Heart left ventricle (tissue), 16 donors: Measurements from ENCODE around the gene SUPT6H. TPM values are rescaled to one million over a fixed set of nuclear protein-coding genes. Genes with fewer than 3 reads are reported as not detected.

Experiments
- ATAC-seq, 4 donors: fragments of 200-7000 bp; cut with Tn5 transposase; one replicate each; pipeline ENCODE4 v1.9.1; 2020 to 2022; ENCODE audit warnings: moderate library complexity in 4 of 4, mild to moderate bottlenecking in 3 of 4, moderate number of reproducible peaks in 1 of 4
- DNase-seq, 5 donors: peaks; one replicate each; pipeline ENCODE4 v3.0.0-alpha.2; 2020
- H3K27ac ChIP-seq, 12 donors: fragments of 200-600 bp; sonication (generic) in 4 of 12; one replicate each; pipeline versions ENCODE4 v1.5.0 to v1.8.0; 2016 to 2022; ENCODE audit warnings: mild to moderate bottlenecking in 2 of 12
- H3K27me3 ChIP-seq, 9 donors: fragments of 200-600 bp; sonication (generic) in 2 of 9; one replicate each; pipeline versions ENCODE4 v1.5.1 to v1.8.0; 2016 to 2022; ENCODE audit warnings: mild to moderate bottlenecking in 3 of 9
- H3K36me3 ChIP-seq, 9 donors: fragments of 200-600 bp; sonication (generic) in 2 of 9; one replicate each; pipeline versions ENCODE4 v1.5.0 to v1.8.0; 2018 to 2022; ENCODE audit warnings: mild to moderate bottlenecking in 2 of 9
- H3K4me1 ChIP-seq, 12 donors: fragments of 200-600 bp; sonication (generic) in 4 of 12; one replicate each; pipeline versions ENCODE4 v1.5.0 to v1.8.0; 2016 to 2022; ENCODE audit warnings: mild to moderate bottlenecking in 3 of 12
- H3K4me3 ChIP-seq, 12 donors: fragments of 200-600 bp; sonication (generic) in 4 of 12; one replicate each; pipeline versions ENCODE4 v1.5.0 to v1.8.0; 2017 to 2022; ENCODE audit warnings: mild to moderate bottlenecking in 9 of 12, moderate library complexity in 4 of 12
- H3K9me3 ChIP-seq, 12 donors: fragments of 200-600 bp; sonication (generic) in 4 of 12; one replicate each; pipeline versions ENCODE4 v1.5.0 to v1.8.0; 2016 to 2022; ENCODE audit warnings: mild to moderate bottlenecking in 1 of 12
- CTCF ChIP-seq, 12 donors: fragments of 200-600 bp; sonication (generic) in 4 of 12; IDR thresholded peaks; one replicate each; pipeline versions ENCODE4 v1.5.0 to v1.8.0; 2018 to 2022; ENCODE audit warnings: antibody characterized with exemption in 12 of 12, mild to moderate bottlenecking in 5 of 12
- POLR2A ChIP-seq, 2 donors: fragments of 450-650 bp; IDR thresholded peaks; one replicate each; pipeline ENCODE4 v1.6.1; 2017; ENCODE audit warnings: antibody characterized with exemption in 2 of 2, mild to moderate bottlenecking in 2 of 2, moderate library complexity in 2 of 2
- WGBS, 4 donors: extraction: QIAGEN DNeasy Blood & Tissue Kit in 2 of 4; methylation state at CpG; one replicate each; pipeline versions ENCODE4 v1.1.5 to v1.1.7; 2013 to 2018; 5-methylcytosine and 5-hydroxymethylcytosine counted together
- intact Hi-C, 10 donors: fragments of 100-400 bp; cut with DNase I; formaldehyde crosslinking; loops; one replicate each; pipeline versions ENCODE4 v1.11.1 to v1.14.2; 2022
- polyA plus RNA-seq, 2 donors: library from polyadenylated mRNA; stranded (reverse); fragments of 200-250 nt; gene quantifications; one replicate each; pipeline ENCODE4 v1.2.3, GENCODE V29; 2013
- total RNA-seq, 9 donors: library from RNA; depleted of rRNA in 2 of 9; stranded (reverse); fragments of >200 nt in 2 of 9; fragmentation: NEBNext Ultra II Directional in 3 of 9; extraction: Animal tissue kit (Norgen Biotek cat#: 25700) in 3 of 9; gene quantifications; one replicate each; pipeline versions ENCODE4 v1.1.0 to v1.2.4, GENCODE V29; 2016 to 2023
- donor health status: ischemic (EF 13 %, LVEDD 7.1; RV severe dilation, severe dysfunction).
- donor health status: healthy with polysubstance abuse.
- donor health status: DM: no; HTN: yes; CAD: no.
- donor health status: DM: no; HTN: no; CAD: no.
- donor health status: ischemic (EF 25% LVEDD 6.9; RV normal size, moderate dysfunction).
- donor health status: ischemic (EF 25% LVEDD 5.7; RV mildly dilated, moderate dysfunction).
- donor health status: healthy.
- donor health status: DM: yes; HTN: yes; CAD: no.
- donor health status: ischemic (EF 35%, LVEDD 5.7; RV mildly dilated, moderate dysfunction).
- donor health status: nonischemic (EF 11% LVEDD 7.7; RV severe dilation, severe dysfunction).
- donor health status: DM: yes; HTN: yes; CAD: no.
- donor health status: PGD.
- donor health status: ischemic (EF 29% LVEDD 5.4; RV normal size, mild dysfunction).
- donor health status: nonischemic (EF 23%, LVEDD 6.1; RV moderate dilation, normal function).

Gene SUPT6H
- total and polyA plus RNA-seq, 11 donors, result 31.7 to 91.6 (median 43.5) TPM

DNA sequence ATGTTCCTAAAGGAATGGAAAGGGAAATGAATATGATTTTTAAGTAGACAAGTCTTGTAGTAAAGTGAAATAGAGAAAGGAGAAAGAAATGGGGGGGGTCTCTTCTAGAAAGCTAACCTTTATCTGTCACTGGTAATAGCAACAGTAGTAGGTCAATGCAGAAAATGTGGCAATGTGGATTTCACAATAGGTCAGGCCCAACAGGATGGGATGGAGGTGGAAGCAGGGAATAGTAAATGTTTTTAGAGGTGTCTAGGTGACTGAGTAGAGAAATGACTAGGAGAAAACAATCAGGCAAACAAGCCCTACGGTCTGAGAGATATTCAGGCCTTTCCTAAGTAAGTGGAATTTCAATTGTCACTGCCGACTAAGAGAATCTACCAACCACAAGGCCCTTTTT, 42.0 kb upstream of the SUPT6H start:
- H3K36me3 ChIP-seq, result peaks cover 0 to 100% (median 96%) of the 10 kb centered on the region in 9 donors
- peaks cover 0 to 16% (median 0%) of the 10 kb centered on the region in 12 donors for H3K4me1 ChIP-seq
- WGBS, 4 donors, result 75 to 84% (median 80%) methylated on average over 2 of the region's 2 CpGs

GRCh38 chr17:28622186-28622585, 39.8 kb upstream of the SUPT6H start:
- ATAC-seq (no peak), DNase-seq (no peak)
- H3K4me3 ChIP-seq, result no peak overlapping the region
- H3K27me3 ChIP-seq, result no peaks in the 10 kb centered on the region
- TF ChIP-seq CTCF (IDR thresholded peaks at IDR 0.05), result no peak
- no peak for TF ChIP-seq POLR2A (IDR thresholded peaks at IDR 0.05)
- H3K36me3 ChIP-seq, result peaks cover 0 to 99% (median 93%) of the 10 kb centered on the region in 9 donors
- H3K27ac ChIP-seq, result no peak overlapping the region
- H3K4me1 ChIP-seq, result peaks cover 0 to 16% (median 0%) of the 10 kb centered on the region in 12 donors
- no peaks in the 10 kb centered on the region for H3K9me3 ChIP-seq
- 89 to 94% (median 93%) methylated on average over 3 of the region's 3 CpGs for WGBS, 4 donors
- intact Hi-C loops, result no loop called here

More for the DNA sequence above, 42.0 kb upstream of the SUPT6H start:
- TF ChIP-seq CTCF (IDR thresholded peaks at IDR 0.05) (no peak), POLR2A (IDR thresholded peaks at IDR 0.05) (no peak)
- Histone ChIP-seq H3K27me3 (no peaks in the 10 kb centered on the region), H3K27ac (no peak overlapping the region), H3K4me3 (no peak overlapping the region), H3K9me3 (no peaks in the 10 kb centered on the region)
- intact Hi-C loops, result no loop called here
- no peak for ATAC-seq
- no peak for DNase-seq

DNA sequence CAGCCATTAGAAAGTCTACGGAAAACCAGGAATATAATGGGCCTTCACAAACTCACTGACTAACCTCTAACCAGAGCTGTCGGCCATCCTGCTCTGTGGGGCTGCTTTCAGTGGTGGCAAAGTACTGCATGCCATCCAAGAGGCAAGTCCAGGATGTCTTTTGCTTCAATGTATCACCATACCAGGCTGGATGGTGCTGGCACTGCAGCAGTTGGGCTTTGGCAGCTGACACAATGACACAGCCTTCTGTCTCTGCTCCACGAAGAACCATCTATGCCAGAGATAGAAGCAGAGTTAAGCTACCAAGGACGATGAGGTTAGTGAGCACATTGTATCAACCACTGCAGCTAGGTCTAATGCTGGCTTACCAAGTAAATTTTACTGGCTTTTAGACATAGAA, 38.3 kb upstream of the SUPT6H start:
- WGBS, 4 donors, result 72 to 84% (median 79%) methylated on average over 4 of the region's 4 CpGs
- H3K9me3 ChIP-seq, result no peaks in the 10 kb centered on the region

GRCh38 chr17:28624148-28624547, 37.9 kb upstream of the SUPT6H start:
- H3K9me3 ChIP-seq, result no peaks in the 10 kb centered on the region
- TF ChIP-seq POLR2A (IDR thresholded peaks at IDR 0.05), result no peak
- TF ChIP-seq CTCF (IDR thresholded peaks at IDR 0.05), result no peak
- H3K4me3 ChIP-seq, result no peak overlapping the region
- H3K4me1 ChIP-seq, result peaks cover 0 to 16% (median 0%) of the 10 kb centered on the region in 12 donors
- intact Hi-C loops, result no loop called here
- 81 to 93% (median 86%) methylated on average over 2 of the region's 2 CpGs for WGBS, 4 donors
- DNase-seq, result no peak
- no peaks in the 10 kb centered on the region for H3K27me3 ChIP-seq
- ATAC-seq, result peak in 2 of 4 donors; percentile 32 to 41
- H3K36me3 ChIP-seq, result peaks cover 2 to 99% (median 93%) of the 10 kb centered on the region in 9 donors
- H3K27ac ChIP-seq, result peak overlapping the region in 8 of 12 donors; percentile 4 to 64 (median 27)

More for the DNA sequence above, 38.3 kb upstream of the SUPT6H start:
- Histone ChIP-seq H3K27ac (peak overlapping the region in 8 of 12 donors; percentile 4 to 64 (median 27)), H3K27me3 (no peaks in the 10 kb centered on the region), H3K4me1 (peaks cover 0 to 16% (median 0%) of the 10 kb centered on the region in 12 donors), H3K36me3 (peaks cover 2 to 99% (median 93%) of the 10 kb centered on the region in 9 donors), H3K4me3 (no peak overlapping the region)
- intact Hi-C loops, result no loop called here
- ATAC-seq (peak; percentile 79 to 87 (median 82)), DNase-seq (peak in 2 of 5 donors; percentile 33 to 43)
- TF ChIP-seq CTCF (IDR thresholded peaks at IDR 0.05) (no peak), POLR2A (IDR thresholded peaks at IDR 0.05) (no peak)
